HG03558 (cell line): ENCODE results near the gene CR1L.
"Not testable (repeated sequence)": the region's sequence is repeated elsewhere in the genome, so short reads cannot be mapped to it uniquely, and the experiment has no call there.

Experiments used
- ATAC-seq: cut with Tn5 transposase; IDR thresholded peaks from one replicate; pipeline ENCODE4 v1.9.1; 2021; ENCODE audit warnings: moderate number of reproducible peaks; ENCODE audit not compliant: unreplicated experiment; ENCODE audit errors: extremely low read depth

Gene CR1L

DNA sequence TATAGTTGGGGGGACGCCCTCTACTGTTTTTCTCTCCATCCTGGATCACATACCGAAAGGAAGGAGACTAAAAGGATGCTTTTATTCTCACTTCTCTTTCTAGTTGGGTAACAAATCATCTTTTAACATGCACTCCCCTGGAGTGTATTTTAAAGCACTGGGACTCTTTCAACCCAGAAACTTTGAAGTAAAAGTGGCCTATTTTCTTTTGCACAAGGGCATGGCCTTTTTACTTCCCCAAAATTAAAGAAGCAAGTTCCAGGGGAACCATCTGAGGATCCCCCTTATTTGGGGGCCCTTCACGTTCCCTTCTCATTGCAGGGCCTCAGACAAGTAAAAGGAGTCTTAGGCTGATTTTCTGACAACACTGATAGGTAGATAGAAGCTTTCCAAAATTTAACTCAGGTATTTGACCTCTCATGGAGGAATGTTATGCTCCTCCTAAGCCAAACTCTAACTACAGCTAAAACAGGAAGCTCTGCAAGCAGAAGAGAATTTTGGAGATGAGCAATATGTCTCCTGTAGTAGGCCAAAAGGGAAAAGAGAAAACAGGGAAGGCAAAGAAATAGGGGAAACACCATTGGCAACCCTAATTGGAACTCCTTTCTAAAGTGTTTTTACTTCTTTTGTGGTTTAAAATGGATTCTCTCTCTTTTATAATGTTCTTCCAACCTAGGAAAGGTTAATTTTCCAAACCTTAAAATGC, 98.1 kb downstream of the CR1L start:
- no peak for ATAC-seq

DNA sequence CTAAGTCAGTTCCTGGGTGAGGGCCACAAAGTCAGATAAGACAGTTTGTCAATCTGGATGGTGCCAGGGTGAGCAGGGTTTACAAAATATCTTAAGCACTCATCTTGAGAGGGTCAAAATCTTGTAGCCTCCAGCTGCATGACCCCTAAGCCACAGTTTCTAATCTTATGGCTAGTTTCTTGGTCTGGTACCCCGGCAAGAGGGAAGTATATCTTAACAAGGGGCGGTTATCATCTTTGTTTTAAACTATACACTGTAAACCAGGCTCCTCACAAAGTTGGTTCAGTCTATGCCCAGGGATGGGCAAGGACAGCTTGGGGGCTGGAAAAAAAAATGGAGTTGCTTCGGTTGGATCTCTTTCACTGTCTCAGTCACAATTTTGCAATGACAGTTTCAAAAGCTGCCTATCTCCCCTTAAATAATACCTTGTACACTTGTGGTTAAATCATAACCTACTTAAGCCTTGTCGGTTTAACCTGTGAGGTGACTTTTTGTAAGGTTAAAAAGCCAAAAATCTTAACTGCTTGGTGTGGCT, 99.1 kb downstream of the CR1L start:
- ATAC-seq, result no peak

DNA sequence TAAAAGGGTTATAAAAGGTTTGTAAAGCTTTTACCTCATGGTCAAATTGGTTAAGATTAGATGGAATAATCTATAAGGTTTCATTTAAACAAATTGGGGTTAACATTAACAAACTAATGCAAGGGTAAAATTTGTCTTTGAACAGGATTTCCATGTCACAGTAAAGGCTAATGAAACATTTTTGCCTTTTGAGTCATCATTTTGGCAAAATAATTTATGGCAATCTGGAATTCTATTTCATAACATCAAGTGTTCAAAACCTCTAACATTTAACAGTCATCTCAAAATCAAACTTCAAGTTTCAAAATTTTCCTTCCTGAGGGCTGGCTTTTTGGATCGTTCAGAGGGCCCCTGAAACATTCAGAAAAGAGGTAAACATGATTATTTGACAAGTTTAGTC, 100.4 kb downstream of the CR1L start:
- ATAC-seq, result no peak

DNA sequence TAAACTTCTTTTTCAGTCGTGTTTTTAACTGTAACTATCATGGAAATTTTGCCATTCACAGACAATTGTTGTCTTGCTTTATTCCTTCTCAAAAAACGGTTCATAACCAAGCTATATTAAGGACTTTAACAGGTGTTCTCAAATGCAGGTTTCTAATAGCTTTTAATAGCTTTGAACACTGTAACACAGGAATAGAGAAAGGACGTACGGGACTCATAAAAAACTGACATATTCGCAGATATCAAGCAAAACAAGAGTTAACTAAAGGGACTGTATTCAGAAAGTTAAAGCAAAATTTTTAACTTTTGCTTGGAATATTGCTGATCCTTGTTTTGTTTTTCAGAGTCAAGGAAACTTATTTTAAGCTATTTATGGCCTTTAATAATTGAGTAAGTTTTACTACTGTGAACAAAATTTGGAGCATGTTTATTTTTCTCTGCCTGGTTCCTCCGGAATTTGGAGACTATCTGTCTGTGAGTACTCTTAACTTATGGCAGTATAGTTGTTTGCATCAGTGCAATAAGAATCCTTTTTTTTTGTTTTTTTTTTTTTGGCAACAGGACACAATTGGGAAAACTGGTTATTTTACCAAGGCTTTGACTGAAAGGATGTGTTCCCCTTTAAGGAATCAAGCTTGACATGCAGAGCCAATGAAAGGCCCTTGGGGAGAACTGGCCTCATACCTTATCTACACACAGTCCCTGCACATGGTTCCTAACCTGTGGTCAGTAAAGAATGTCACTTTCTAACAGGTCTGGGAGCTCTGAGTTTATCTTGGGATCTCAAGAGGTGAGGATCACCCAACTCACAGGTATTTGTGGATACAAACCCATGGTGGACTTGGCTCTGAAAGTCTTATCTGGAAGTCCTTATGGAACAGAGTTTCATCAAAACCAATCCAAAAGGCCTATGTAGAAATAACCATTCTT, 101.2 kb downstream of the CR1L start:
- ATAC-seq, result no peak

DNA sequence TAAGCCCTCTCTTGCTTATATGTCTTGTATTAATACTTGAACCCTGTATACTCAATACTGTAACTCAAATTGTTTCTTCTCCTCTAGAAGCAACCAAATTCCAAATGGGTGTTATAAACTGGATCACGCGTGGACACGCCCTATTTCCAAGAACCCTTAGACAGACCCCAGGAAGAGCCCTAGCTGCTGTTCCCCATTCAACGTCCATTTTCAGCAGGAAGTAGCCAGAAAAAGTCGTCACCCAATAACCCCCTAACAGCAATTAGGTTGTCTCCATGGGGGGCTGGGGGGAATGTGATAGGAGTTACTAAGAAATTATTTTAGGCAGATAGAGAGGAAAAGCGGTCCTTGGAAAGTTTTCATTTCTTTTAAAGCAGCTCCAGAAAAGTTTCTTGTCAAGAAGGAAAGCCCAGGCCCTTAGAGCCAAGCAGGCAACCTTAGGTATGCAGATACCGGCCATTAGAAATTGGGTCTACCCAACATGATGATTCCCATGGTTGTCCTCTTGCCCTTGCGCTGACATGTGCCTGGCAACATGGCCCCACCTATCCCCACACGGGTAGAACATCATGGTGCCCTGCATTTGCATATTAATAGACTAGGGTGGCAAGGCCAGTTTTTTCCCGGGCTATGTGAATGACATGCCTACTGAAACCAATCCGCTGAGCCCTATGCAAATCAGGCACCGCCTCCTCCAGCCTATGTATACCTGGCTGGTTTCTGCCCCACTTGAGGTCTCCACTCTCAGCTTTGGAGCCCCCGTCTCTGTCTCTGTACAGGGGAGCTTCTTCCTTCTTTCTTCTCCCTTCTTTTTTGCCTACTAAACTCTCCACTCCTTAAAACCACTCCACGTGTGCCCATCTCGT, 102.9 kb downstream of the CR1L start:
- no peak for ATAC-seq

DNA sequence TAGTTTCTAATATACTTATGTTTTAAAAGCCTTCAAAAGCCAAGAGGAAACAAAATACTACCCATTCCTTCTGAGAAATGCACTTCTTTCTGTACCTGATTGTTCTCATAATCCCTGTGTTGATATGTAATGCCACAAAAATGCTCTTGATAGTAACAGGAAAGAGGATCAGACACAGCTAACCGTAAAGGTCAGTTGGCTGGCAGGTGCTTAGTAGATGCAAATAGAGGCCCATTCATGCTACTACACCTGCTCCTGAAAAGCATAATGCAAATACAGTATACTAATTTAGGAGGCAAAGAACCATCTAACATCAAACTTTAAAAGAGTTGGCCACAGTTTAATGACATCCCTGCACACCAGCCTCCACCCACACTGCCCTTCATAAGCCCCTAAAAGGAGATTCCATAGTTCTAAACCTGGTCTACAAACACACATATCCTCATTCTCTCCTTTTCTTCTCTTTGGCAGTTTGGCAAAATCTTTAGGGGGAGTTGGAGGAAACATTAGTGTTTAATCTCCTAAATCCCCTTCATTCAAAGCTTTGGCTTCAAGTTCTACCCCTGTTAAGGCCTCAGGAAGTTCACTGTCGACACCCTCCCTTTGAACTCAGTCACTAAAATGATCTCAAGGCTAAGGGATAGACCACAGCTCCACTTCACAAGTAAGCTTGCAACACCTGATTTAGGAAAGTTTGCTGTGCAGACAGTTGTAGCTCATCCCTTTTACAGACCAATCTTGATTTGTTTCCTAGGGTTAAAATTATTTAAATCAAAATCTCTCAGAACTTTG, 104.0 kb downstream of the CR1L start:
- ATAC-seq, result no peak

DNA sequence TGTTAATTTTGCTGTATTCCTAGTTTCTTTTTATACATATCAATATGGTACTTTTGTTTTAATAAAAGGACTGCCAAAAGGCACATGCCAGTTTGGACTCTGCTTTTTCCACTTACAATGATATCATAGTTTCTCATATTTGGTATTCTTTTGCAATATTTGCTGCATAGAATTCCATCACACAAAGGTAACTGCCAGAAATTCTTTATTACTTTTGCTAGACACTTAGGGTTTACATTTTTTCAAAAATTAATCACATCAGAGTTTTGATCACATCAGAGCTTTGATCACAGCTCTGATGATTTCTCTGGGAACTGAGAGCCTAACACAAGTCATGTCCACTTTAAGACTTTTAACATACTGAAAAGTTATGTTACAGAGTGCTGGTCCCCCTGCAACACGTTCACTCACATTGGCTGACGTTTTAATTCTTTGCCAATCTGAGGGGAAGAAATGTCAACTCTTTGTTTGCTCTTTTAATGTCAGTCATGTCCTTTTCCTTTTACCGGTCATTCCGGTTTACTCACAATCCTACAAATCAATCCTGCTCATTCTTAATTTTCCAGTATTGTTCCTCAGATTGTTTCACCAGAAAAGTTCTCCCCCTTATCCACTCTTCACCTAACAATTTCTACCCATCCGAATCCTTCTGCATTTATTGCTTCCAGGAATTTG, 105.8 kb downstream of the CR1L start:
- ATAC-seq, result no peak

DNA sequence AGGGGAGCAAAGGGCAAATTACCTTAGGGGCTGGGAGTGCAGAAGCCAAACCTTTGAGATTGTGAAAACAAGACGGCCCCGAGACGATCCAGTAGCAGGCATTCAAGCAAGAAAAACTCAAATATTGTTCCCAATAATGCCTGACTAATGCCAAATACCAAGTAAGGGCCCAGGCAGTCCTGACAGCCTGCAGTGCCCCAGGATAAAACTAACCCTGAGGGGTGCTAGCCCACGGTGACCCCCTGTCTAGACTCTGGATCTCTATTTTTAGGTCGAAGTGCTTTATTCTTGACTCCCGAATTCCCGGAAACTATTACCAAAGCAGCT, 106.5 kb downstream of the CR1L start:
- ATAC-seq, result not testable (repeated sequence)

DNA sequence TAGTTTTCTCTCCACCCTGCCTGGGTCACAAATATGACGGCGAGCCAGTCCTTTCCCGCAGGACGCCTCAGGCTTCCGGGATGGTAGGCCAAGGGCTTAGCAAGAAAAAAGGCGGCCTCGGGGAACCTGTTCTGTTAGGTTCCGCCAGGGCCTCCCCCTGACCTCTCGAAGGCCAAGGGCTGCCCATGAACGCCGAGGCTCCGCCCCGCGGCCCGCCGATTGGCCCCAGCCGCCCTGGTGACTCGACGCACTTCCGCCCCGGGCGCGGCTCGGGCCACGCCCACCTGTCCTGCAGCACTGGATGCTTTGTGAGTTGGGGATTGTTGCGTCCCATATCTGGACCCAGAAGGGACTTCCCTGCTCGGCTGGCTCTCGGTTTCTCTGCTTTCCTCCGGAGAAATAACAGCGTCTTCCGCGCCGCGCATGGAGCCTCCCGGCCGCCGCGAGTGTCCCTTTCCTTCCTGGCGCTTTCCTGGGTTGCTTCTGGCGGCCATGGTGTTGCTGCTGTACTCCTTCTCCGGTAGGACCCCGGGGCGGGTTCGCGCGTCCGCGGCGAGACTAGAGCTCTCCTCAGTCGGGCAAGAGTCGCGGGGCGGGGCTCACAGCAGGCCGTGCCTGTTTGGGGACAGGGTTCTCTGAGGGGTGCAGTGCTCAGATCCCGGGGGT, 107.0 kb downstream of the CR1L start, which contains the start of gene CD46:
Gene CD46, plus strand, starts transcription at position 265 of the 666 bp plus-strand sequence. Its CDS starts 159 bp downstream, at position 424.
- ATAC-seq, result peak; percentile 86

DNA sequence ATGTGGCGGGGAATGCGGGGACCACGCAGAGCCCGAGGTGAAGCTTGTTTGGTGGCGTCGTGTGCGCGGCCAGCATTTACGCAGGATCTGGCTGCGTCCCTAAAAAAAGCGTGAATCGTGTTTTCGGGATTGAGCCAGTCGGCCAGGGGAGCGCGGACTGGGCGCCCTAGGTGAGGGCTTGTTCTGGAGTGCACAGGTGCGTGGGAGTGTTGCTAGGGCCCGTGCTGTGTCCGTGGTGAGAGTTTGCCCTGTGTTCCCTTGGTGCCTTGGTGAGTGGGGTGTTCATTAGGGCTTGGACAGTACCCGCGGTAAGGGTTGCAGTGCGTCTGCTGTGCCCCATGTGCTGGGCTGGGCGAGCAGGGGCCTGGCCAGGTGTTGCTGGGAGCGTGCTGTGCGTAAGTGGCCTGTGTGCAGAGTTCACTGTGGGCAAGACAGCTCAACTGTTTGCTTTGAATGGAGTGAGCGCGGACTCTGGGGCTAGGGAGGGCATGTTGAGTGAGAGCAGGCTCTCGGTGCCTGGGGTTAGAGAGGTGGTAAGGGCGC, 107.6 kb downstream of the CR1L start:
- ATAC-seq, result no peak

DNA sequence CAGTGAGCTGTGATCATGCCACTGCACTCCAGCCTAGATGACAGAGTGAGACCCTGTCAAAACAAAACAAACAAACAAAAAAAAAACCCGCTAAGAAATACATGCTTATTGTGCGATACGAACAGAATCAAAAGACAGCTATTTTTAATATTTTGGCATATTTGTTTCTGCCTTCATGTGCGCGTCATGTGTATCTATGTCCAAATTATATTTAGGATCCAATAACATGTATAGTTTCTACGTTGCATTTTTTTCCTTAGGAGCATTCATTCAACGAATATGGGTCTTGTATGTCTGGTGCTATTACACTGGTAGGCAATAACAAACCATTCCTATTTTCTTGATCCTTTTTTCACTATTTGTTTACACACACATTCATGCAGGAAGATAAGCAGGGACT, 108.7 kb downstream of the CR1L start:
- ATAC-seq, result no peak

DNA sequence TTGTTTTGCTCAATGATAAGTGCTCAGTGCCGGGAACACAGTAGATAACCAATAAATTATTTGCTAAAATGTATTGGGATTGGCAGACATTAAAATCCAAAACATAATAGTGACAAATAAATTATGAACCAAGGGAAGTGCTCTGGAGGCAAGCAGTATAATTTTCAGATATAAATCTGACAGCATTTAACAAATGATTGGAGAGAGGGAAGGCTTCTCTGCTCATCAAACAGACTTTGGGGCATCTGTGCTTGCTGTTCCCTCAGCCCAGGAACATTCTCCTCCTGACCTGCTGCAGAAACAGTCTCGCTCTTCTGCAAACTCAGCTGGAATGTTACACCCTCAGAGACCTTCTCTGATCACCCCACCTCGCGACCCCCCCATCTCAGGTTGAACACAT, 109.1 kb downstream of the CR1L start:
- no peak for ATAC-seq

DNA sequence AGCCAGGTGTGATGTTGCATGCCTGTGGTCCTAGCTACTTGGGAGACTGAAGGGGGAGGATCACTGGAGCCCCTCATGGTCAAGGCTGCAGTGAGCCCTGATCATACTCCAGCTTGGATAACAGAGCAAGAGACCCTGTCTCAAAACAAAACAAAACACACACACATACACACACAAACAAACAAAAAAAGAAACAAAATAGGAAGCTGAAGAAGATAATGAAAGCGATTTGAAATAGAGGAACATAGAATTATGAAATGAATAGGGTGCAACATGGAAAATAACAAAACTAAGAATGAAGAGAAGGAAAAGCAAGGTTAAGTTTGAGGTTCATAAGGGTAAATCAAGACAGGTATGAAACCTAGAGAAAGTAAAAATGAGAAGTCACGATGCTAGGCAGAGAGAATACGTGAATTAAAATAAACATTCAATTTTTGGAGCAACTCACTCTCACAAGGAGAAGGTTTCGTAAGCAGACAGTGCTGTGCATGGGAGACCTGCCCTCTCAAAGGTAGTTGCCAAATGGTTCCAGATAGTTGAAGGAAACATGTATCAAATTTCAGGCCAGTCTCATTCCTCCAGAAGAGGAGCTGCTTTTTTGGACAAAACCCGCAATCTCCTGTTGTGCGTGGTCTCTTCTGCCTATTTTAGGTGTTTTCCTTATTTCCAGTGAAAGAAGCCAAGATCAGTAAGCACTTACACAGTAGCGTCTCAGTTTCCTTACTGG, 110.2 kb downstream of the CR1L start:
- no peak for ATAC-seq

DNA sequence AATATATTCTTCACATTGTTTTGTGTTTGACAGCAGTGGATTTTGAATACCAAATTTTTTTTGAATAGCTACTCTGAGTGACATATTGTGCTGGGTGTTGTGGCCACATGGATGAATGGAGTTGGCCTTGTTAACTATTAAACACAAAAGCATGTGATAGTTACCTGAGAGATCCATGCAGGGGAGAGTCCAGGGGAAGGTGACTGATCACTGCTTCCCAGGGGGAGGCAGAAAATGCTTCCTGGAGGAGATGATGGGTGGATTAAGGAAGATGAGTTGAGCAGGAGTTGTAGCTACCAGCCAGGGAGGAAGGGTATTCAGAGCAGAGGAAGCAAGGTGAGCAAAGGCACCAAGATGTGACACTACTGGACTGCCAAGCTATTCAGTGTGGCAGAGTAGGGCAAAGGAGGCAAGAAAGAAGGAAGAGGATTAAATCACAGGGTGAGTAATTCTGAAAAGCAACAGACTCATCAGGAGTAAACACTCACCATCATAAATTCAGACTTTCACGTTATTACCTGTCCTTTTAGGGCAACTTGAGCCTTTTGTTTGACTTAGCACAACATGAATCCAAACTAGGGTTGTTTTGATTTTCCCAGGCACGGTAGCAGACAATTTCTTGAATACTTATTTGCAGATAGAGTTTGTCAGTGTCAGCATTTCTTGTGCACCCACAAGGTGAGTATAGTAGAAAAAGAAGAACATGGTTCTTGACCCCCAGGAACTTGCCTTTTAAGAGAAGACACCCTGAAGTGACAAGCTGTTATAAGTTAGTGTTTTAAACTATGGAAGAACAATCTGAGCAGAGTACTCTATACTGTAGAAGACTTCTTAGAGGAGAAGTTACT, 111.1 kb downstream of the CR1L start:
- no peak for ATAC-seq

DNA sequence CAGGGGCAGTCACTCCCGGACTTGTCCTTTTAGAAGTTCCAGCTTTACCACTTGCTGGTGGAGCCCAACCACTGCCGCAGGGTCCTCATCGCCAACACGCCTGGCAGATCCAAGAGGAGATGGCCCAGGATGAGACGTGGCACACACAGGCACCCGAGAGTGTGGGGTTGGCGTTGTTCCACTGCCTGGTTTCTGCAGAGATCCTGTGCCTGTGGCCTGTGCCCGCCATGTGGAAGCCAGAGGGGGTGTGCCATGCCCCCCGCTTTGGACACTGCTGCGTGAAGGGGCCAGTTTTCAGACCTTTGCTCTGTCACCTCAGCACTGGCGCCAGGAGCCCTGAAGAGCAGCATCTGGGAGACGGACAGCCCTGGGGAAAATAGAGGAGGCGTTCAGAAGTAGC, 117.7 kb downstream of the CR1L start:
- ATAC-seq, result no peak

DNA sequence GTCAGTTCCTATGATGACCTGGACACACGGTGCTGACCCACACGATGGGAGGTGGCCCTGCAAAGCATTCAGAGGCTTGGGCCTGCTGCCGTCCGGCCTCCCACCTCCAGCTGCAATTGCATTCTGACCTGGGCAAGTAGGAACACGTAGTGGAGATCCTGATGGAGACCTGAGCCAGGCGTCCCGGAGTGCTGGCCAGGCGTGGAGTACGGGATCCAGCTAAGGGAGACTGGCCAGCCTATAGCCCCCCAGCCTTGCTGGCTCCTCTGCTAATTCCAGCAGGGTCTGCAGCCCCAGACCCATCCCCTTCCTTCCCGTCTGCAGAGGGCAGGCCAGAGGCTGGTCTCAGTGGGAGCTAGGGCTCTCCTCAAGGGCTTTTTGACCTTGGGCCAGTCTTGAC, 118.2 kb downstream of the CR1L start:
- ATAC-seq, result no peak

DNA sequence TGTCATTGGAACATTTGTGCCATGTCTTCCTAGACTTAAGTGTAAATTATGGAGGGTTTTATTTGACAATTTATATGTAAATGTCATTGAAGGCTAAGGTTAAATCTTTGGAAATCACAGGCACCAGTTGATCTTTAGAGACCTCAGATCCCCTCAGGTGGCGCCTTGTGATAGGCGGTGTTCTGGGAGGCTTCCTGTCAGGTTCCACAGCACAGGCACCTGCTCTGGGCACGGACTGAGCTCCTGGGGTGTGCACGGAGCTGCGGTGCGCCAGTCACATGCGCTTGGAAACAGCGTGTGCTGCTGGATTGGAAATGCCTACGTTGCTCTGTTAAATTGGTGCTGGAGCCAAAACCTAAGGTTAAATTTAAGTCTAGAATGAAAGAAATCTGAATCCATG, 119.0 kb downstream of the CR1L start:
- no peak for ATAC-seq
